Retinal pigment epithelial cell (primary cell): ENCODE results near the gene MAN2A2.
"Not testable (repeated sequence)": the region's sequence is repeated elsewhere in the genome, so short reads cannot be mapped to it uniquely, and the experiment has no call there.

Experiments used
- DNase-seq: peaks from one replicate; pipeline ENCODE4 v3.0.0-alpha.2; 2010; ENCODE audit warnings: low read depth
- H3K4me3 ChIP-seq: 2 replicates; pipeline ENCODE4 v1.5.1; 2011; ENCODE audit warnings: mild to moderate bottlenecking, low read length, control low read depth, moderate library complexity
- CTCF ChIP-seq: conservative IDR thresholded peaks from 2 replicates; pipeline ENCODE4 v1.5.1; 2011; ENCODE audit warnings: low read depth, low read length, control low read depth, inconsistent platforms

The MAN2A2 gene

GRCh38 chr15:90891346-90891949 lies 11.7 kb upstream of the MAN2A2 start:
- H3K4me3 ChIP-seq, result no peak overlapping the region
- DNase-seq, result no peak
- no peak for TF ChIP-seq CTCF

GRCh38 chr15:90892023-90892422 lies 11.1 kb upstream of the MAN2A2 start:
- no peak for DNase-seq
- no peak for TF ChIP-seq CTCF
- H3K4me3 ChIP-seq, result no peak overlapping the region

- DNase-seq, result no peak
- no peak overlapping the region for H3K4me3 ChIP-seq
- no peak for TF ChIP-seq CTCF
Measured at GRCh38 chr15:90892498-90893174, 10.5 kb upstream of the MAN2A2 start.

GRCh38 chr15:90893175-90894090 lies 9.7 kb upstream of the MAN2A2 start:
- no peak overlapping the region for H3K4me3 ChIP-seq
- peak; percentile 17 for TF ChIP-seq CTCF
- no peak for DNase-seq

GRCh38 chr15:90895571-90896117 lies 7.5 kb upstream of the MAN2A2 start:
- TF ChIP-seq CTCF, result no peak
- H3K4me3 ChIP-seq, result no peak overlapping the region
- no peak for DNase-seq

GRCh38 chr15:90897131-90897655 lies 5.9 kb upstream of the MAN2A2 start:
- not testable (repeated sequence) for H3K4me3 ChIP-seq, DNase-seq
